Spinal cord (tissue), 10 donors: ENCODE data around the gene KCNMB4. TPM values are rescaled to one million over a fixed set of nuclear protein-coding genes. Genes with fewer than 3 reads are reported as not detected.

ENCODE experiments used
- DNase-seq, 6 donors: peaks; one replicate each; pipeline versions ENCODE4 v3.0.0 to v3.0.0-alpha.2; 2013 to 2015; ENCODE audit warnings: low spot score in 6 of 6, low read depth in 4 of 6
- H3K27ac ChIP-seq: one replicate; pipeline ENCODE4 v1.5.1; 2013; ENCODE audit warnings: low read depth, low read length, control low read depth
- H3K27me3 ChIP-seq: one replicate; pipeline ENCODE4 v1.6.1; 2013; ENCODE audit warnings: low read length; ENCODE audit not compliant: control insufficient read depth, insufficient read depth
- H3K36me3 ChIP-seq: one replicate; pipeline ENCODE4 v1.6.1; 2013; ENCODE audit warnings: low read length; ENCODE audit not compliant: control insufficient read depth, insufficient read depth
- H3K4me1 ChIP-seq: one replicate; pipeline ENCODE4 v1.6.1; 2013; ENCODE audit warnings: low read length; ENCODE audit not compliant: control insufficient read depth, insufficient read depth
- H3K4me3 ChIP-seq: one replicate; pipeline ENCODE4 v1.5.1; 2013; ENCODE audit warnings: low read depth, low read length, control low read depth
- H3K9me3 ChIP-seq: one replicate; pipeline ENCODE4 v1.6.1; 2013; ENCODE audit warnings: low read length; ENCODE audit not compliant: control insufficient read depth, insufficient read depth
- WGBS: methylation state at CpG from one replicate; pipeline ENCODE4 v1.1.5; 2013; ENCODE audit warnings: missing lambda C conversion rate; ENCODE audit not compliant: insufficient coverage; 5-methylcytosine and 5-hydroxymethylcytosine counted together
- long read RNA-seq, 4 donors: transcript quantifications; one replicate each; lab custom pipeline, GENCODE V29; 2026
- polyA plus RNA-seq, 2 donors: library from polyadenylated mRNA; unstranded; fragments of 120-200 nt; gene quantifications; one replicate each; pipeline ENCODE4 v1.2.1, GENCODE V29; 2013; ENCODE audit not compliant: insufficient read length in 2 of 2
- total RNA-seq, 2 donors: library from RNA; depleted of rRNA in 1 of 2; stranded (reverse); fragments of 120-200 nt in 1 of 2; fragments of >200 nt in 1 of 2; gene quantifications; one replicate each; pipeline versions ENCODE4 v1.2.3 to v1.2.4, GENCODE V29; 2013 to 2014
- donor health status: healthy.

Gene KCNMB4
- total RNA-seq (10 to 100 TPM; 14.0 to 18.9 TPM), polyA plus RNA-seq (10 to 100 TPM; 42.1 TPM)
- long read RNA-seq, donor 1, full-length matches to known transcripts, result 24 of 24 reads
- long read RNA-seq, donor 1, partial matches to known transcripts, result 0 of 24 reads
- long read RNA-seq, donor 1, other reads (novel, unspliced or antisense), result 0 of 24 reads
- long read RNA-seq, donor 2, full-length matches to known transcripts, result 16 of 16 reads
- long read RNA-seq, donor 2, partial matches to known transcripts, result 0 of 16 reads
- long read RNA-seq, donor 2, other reads (novel, unspliced or antisense), result 0 of 16 reads
- long read RNA-seq, donor 3, full-length matches to known transcripts, result 12 of 12 reads
- long read RNA-seq, donor 3, partial matches to known transcripts, result 0 of 12 reads
- long read RNA-seq, donor 3, other reads (novel, unspliced or antisense), result 0 of 12 reads
- long read RNA-seq, donor 4, full-length matches to known transcripts, result 11 of 11 reads
- long read RNA-seq, donor 4, partial matches to known transcripts, result 0 of 11 reads
- long read RNA-seq, donor 4, other reads (novel, unspliced or antisense), result 0 of 11 reads

GRCh38 chr12:70365648-70366518 is at the start of gene KCNMB4:
TSS of gene KCNMB4 (plus strand) at chr12:70366290. CDS start at chr12:70366735, 445 bp downstream.
- Histone ChIP-seq H3K4me3 (peak within 1 kb of the TSS; percentile 82), H3K27ac (peak within 1 kb of the TSS; percentile 64), H3K36me3 (no peaks in the 10 kb centered on the region), H3K9me3 (no peaks in the 10 kb centered on the region), H3K27me3 (peaks cover 15% of the 10 kb centered on the region), H3K4me1 (peaks cover 17% of the 10 kb centered on the region)
- under 1% methylated on average over 84 of the region's 88 CpGs for WGBS
- peak in 5 of 6 donors; percentile 59 to 93 (median 71) for DNase-seq

GRCh38 chr12:70317781-70318180 is 48.3 kb upstream of the KCNMB4 start:
- Histone ChIP-seq H3K9me3 (no peaks in the 10 kb centered on the region), H3K4me1 (no peaks in the 10 kb centered on the region), H3K27me3 (no peaks in the 10 kb centered on the region), H3K27ac (no peak overlapping the region), H3K4me3 (no peak overlapping the region), H3K36me3 (no peaks in the 10 kb centered on the region)
- WGBS, result 79% methylated on average over 3 of the region's 3 CpGs
- DNase-seq, result no peak

- Histone ChIP-seq H3K9me3 (no peaks in the 10 kb centered on the region), H3K27me3 (no peaks in the 10 kb centered on the region), H3K4me3 (no peak overlapping the region), H3K27ac (no peak overlapping the region), H3K4me1 (no peaks in the 10 kb centered on the region), H3K36me3 (no peaks in the 10 kb centered on the region)
- no CpG with 5 or more reads among the region's 4 CpGs for WGBS
- no peak for DNase-seq
Observed at GRCh38 chr12:70319605-70320004, 46.5 kb upstream of the KCNMB4 start.

- no peak overlapping the region for H3K27ac ChIP-seq
- DNase-seq, result no peak
- H3K27me3 ChIP-seq, result no peaks in the 10 kb centered on the region
- WGBS, result 100% methylated on average over 2 of the region's 2 CpGs
- no peaks in the 10 kb centered on the region for H3K36me3 ChIP-seq
- H3K4me3 ChIP-seq, result no peak overlapping the region
- no peaks in the 10 kb centered on the region for H3K4me1 ChIP-seq
- no peaks in the 10 kb centered on the region for H3K9me3 ChIP-seq
Observed at GRCh38 chr12:70321191-70321590, 44.9 kb upstream of the KCNMB4 start.

GRCh38 chr12:70327541-70327940 is 38.5 kb upstream of the KCNMB4 start:
- no peaks in the 10 kb centered on the region for H3K9me3 ChIP-seq
- no peak overlapping the region for H3K27ac ChIP-seq
- H3K36me3 ChIP-seq, result no peaks in the 10 kb centered on the region
- WGBS, result 100% methylated on average over 2 of the region's 2 CpGs
- no peak for DNase-seq
- H3K4me3 ChIP-seq, result no peak overlapping the region
- no peaks in the 10 kb centered on the region for H3K27me3 ChIP-seq
- no peaks in the 10 kb centered on the region for H3K4me1 ChIP-seq

GRCh38 chr12:70329728-70330127 is 36.4 kb upstream of the KCNMB4 start:
- Histone ChIP-seq H3K36me3 (no peaks in the 10 kb centered on the region), H3K9me3 (no peaks in the 10 kb centered on the region), H3K27me3 (no peaks in the 10 kb centered on the region), H3K4me1 (no peaks in the 10 kb centered on the region), H3K4me3 (no peak overlapping the region), H3K27ac (no peak overlapping the region)
- WGBS, result no CpG with 5 or more reads among the region's 3 CpGs
- peak in 1 of 6 donors; percentile 4 for DNase-seq

GRCh38 chr12:70330158-70330557 is 35.9 kb upstream of the KCNMB4 start:
- Histone ChIP-seq H3K36me3 (no peaks in the 10 kb centered on the region), H3K27me3 (no peaks in the 10 kb centered on the region), H3K9me3 (no peaks in the 10 kb centered on the region), H3K4me1 (no peaks in the 10 kb centered on the region), H3K4me3 (no peak overlapping the region), H3K27ac (no peak overlapping the region)
- DNase-seq, result no peak
- no CpG with 5 or more reads among the region's 2 CpGs for WGBS

GRCh38 chr12:70332236-70332635 is 33.9 kb upstream of the KCNMB4 start:
- no peaks in the 10 kb centered on the region for H3K36me3 ChIP-seq
- H3K27me3 ChIP-seq, result no peaks in the 10 kb centered on the region
- H3K27ac ChIP-seq, result no peak overlapping the region
- DNase-seq, result no peak
- H3K9me3 ChIP-seq, result no peaks in the 10 kb centered on the region
- no peak overlapping the region for H3K4me3 ChIP-seq
- H3K4me1 ChIP-seq, result no peaks in the 10 kb centered on the region

GRCh38 chr12:70334742-70335141 is 31.3 kb upstream of the KCNMB4 start:
- no peak for DNase-seq
- 96% methylated on average over 5 of the region's 8 CpGs for WGBS
- Histone ChIP-seq H3K27me3 (no peaks in the 10 kb centered on the region), H3K36me3 (peaks cover 3% of the 10 kb centered on the region), H3K4me1 (no peaks in the 10 kb centered on the region), H3K4me3 (no peak overlapping the region), H3K9me3 (no peaks in the 10 kb centered on the region), H3K27ac (no peak overlapping the region)
